Measurements from ENCODE around the gene PTPN11. TPM values are rescaled to one million over a fixed set of nuclear protein-coding genes. Genes with fewer than 3 reads are reported as not detected.

Gene PTPN11
- total and polyA plus RNA-seq, 9 donors: 22.1 to 94.6 (median 62.7) TPM

DNA sequence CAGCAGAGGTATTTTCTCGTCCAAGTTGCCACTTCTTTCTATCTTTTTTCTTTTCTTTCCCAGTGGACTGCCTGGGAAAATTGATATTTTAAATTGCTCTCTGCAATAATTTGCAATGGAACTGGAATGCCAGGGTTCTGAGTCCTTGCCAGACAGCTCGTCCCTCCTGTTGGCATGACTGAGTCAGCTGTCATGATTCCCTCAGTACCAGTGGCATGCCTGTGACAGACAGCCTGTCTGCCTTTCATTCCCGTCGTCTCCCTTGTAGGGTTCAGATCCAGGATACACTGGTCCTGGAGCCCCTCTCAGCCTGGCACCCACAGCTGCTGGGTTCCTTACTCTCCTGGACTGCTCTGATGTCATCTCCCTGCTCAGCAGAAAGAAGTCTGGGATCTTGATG is 84.8 kb downstream of the PTPN11 start:
- TF ChIP-seq, protein P1, sequence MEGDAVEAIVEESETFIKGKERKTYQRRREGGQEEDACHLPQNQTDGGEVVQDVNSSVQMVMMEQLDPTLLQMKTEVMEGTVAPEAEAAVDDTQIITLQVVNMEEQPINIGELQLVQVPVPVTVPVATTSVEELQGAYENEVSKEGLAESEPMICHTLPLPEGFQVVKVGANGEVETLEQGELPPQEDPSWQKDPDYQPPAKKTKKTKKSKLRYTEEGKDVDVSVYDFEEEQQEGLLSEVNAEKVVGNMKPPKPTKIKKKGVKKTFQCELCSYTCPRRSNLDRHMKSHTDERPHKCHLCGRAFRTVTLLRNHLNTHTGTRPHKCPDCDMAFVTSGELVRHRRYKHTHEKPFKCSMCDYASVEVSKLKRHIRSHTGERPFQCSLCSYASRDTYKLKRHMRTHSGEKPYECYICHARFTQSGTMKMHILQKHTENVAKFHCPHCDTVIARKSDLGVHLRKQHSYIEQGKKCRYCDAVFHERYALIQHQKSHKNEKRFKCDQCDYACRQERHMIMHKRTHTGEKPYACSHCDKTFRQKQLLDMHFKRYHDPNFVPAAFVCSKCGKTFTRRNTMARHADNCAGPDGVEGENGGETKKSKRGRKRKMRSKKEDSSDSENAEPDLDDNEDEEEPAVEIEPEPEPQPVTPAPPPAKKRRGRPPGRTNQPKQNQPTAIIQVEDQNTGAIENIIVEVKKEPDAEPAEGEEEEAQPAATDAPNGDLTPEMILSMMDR (IDR thresholded peaks at IDR 0.05): no peak
- TF ChIP-seq EP300 (IDR thresholded peaks at IDR 0.05) (no peak), POLR2A (IDR thresholded peaks at IDR 0.05) (no peak)
- Histone ChIP-seq H3K27me3 (no peaks in the 10 kb centered on the region), H3K4me1 (ENCODE audit: insufficient read depth) (no peaks in the 10 kb centered on the region), H3K36me3 (no peaks in the 10 kb centered on the region), H3K4me3 (no peak overlapping the region), H3K27ac (no peak overlapping the region), H3K9me3 (no peaks in the 10 kb centered on the region)
- intact Hi-C loops (cut with DNase I): no loop called here
- no peak for DNase-seq
- WGBS, 3 donors: 59 to 92% (median 70%) methylated on average over 4 of the region's 4 CpGs

DNA sequence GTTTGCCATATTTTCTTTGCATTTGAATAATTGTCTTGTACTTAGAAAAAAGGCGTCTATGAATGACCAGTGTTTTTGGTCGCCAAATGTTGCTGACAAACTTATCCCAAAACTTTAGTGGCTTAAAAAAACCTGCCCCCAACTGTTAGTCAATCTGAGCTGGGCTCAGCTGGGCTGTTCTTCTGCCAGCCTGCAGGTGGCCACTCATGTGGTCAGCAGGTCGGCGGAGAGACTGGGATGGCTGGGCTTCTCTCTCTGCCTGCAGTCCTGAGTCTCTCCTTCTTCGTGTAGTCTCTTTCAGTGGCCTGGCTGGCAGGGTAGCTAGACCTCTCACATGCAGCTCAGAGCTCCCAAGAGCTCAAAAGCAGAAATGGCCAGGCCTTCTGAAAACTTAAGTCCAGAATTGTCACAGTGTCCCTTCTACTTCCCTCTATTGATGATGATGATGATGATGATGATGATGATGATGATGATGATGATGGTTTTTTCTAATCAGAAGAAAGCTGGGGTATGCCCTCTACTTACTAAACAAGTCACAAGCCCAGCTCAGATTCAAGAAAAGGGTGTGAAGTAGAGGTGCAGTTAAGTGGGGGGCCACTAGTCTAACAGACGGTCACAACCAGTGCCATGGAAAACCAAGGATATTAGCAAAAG is 87.9 kb downstream of the PTPN11 start:
- Histone ChIP-seq H3K9me3 (no peaks in the 10 kb centered on the region), H3K27me3 (no peaks in the 10 kb centered on the region), H3K4me3 (no peak overlapping the region), H3K27ac (no peak overlapping the region), H3K4me1 (ENCODE audit: insufficient read depth) (no peaks in the 10 kb centered on the region), H3K36me3 (no peaks in the 10 kb centered on the region)
- no peak for DNase-seq
- intact Hi-C loops (cut with DNase I): no loop called here
- WGBS, 3 donors: 92 to 97% (median 96%) methylated on average over 6 of the region's 6 CpGs
- TF ChIP-seq, protein P1 (IDR thresholded peaks at IDR 0.05): no peak
- no peak for TF ChIP-seq EP300 (IDR thresholded peaks at IDR 0.05)
- no peak for TF ChIP-seq POLR2A (IDR thresholded peaks at IDR 0.05)

DNA sequence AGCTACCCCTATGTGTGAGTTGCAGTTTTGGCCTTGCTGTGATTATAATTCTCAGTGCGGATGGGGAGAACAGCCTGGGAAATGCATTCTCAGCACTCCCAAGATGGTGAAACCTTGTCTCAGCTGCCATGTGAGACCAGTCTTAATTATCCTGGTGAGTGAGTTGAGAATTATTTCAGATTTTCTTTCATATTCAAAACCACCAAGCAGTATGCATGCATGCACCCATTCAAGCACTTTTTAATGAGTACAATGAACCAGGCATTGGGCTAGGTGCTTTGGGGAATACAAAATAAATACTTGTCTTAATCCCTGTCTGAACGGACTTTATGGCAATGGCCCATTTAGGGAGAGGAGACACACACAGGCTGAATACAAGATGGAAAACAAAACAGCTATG is 94.7 kb downstream of the PTPN11 start:
- WGBS, 3 donors: 76 to 84% (median 84%) methylated on average over 2 of the region's 2 CpGs
- H3K27me3 ChIP-seq: no peaks in the 10 kb centered on the region

DNA sequence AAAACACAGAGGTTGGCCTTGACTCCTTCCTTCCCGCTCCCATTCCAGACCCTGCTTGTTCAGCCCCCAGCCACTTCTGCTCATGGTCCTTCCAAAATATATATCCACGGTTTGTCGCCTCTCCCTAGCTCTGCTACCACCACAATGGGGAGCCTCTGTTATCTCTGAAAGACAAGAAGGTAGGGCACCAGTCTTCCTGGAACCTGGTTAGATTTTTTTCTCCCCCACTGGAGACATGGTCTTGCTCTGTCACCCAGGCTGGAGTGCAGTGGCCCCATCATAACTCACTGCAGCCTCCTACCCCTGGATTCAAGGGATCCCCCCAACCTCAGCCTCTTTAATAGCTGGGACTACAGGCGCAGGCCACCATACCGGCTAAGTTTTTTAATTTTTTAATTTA is 95.7 kb downstream of the PTPN11 start:
- intact Hi-C loops (cut with DNase I): no loop called here

More for the DNA sequence above, 94.7 kb downstream of the PTPN11 start:
- TF ChIP-seq EP300 (IDR thresholded peaks at IDR 0.05): no peak
- TF ChIP-seq POLR2A (IDR thresholded peaks at IDR 0.05): no peak
- TF ChIP-seq, protein P1 (IDR thresholded peaks at IDR 0.05): no peak
- H3K4me3 ChIP-seq: no peak overlapping the region
- no peaks in the 10 kb centered on the region for H3K4me1 ChIP-seq (ENCODE audit: insufficient read depth)
- intact Hi-C loops (cut with DNase I): no loop called here
- H3K9me3 ChIP-seq: no peaks in the 10 kb centered on the region
- no peak overlapping the region for H3K27ac ChIP-seq
- DNase-seq: no peak
- no peaks in the 10 kb centered on the region for H3K36me3 ChIP-seq

More for the DNA sequence above, 95.7 kb downstream of the PTPN11 start:
- Histone ChIP-seq H3K27ac (no peak overlapping the region), H3K9me3 (no peaks in the 10 kb centered on the region), H3K4me1 (ENCODE audit: insufficient read depth) (no peaks in the 10 kb centered on the region), H3K36me3 (no peaks in the 10 kb centered on the region), H3K4me3 (no peak overlapping the region), H3K27me3 (no peaks in the 10 kb centered on the region)
- TF ChIP-seq EP300 (IDR thresholded peaks at IDR 0.05): no peak
- no peak for TF ChIP-seq POLR2A (IDR thresholded peaks at IDR 0.05)
- TF ChIP-seq, protein P1 (IDR thresholded peaks at IDR 0.05): no peak
- 89 to 94% (median 93%) methylated on average over 5 of the region's 5 CpGs for WGBS, 3 donors
- no peak for DNase-seq
